ENCODE measurements around the gene ARID3A. TPM values are rescaled to one million over a fixed set of nuclear protein-coding genes. Genes with fewer than 3 reads are reported as not detected.
A peak's percentile ranks its signal among the peaks of the same experiment; 100 is the strongest.

The ARID3A gene
- total and polyA plus RNA-seq, 2 of the 13 experiments (the other 11 are each of a cell fraction or from before 2014, with no cell fraction given) = 71.3 to 77.9 TPM

- TF ChIP-seq MLX (CRISPR knock-in tag; IDR thresholded peaks at IDR 0.05) (no peak), CTCF (CRISPR knock-in tag; IDR thresholded peaks at IDR 0.05) (peak; percentile 29), PAF1 (CRISPR knock-in tag; IDR thresholded peaks at IDR 0.05) (no peak), RERE (CRISPR knock-in tag; IDR thresholded peaks at IDR 0.05; ENCODE audit: low read depth) (no peak), GPN1 (CRISPR knock-in tag; IDR thresholded peaks at IDR 0.05; ENCODE audit: borderline replicate concordance) (no peak), RCOR2 (CRISPR knock-in tag; IDR thresholded peaks at IDR 0.05) (no peak), ZNF709 (CRISPR knock-in tag; IDR thresholded peaks at IDR 0.05) (no peak), ARID5B (CRISPR knock-in tag; IDR thresholded peaks at IDR 0.05) (no peak), ZBTB25 (CRISPR knock-in tag; IDR thresholded peaks at IDR 0.05) (no peak), AKAP8 (CRISPR knock-in tag; IDR thresholded peaks at IDR 0.05) (no peak), RBFOX2 (IDR thresholded peaks at IDR 0.05; ENCODE audit: low read depth, low read length) (peak; percentile 33)
Measured at GRCh38 chr19:1009981-1010538, 84.2 kb downstream of the ARID3A start (continued).

Measured in HepG2 (cell line).